ENCODE measurements around the gene LDB3. TPM values are rescaled to one million over a fixed set of nuclear protein-coding genes. Genes with fewer than 3 reads are reported as not detected.
"Not testable (repeated sequence)": the region's sequence is repeated elsewhere in the genome, so short reads cannot be mapped to it uniquely, and the experiment has no call there.

Gene LDB3
- total and polyA plus RNA-seq, 10 donors = 0.14 to 1.2 (median 0.36) TPM; not detected in 2

DNA sequence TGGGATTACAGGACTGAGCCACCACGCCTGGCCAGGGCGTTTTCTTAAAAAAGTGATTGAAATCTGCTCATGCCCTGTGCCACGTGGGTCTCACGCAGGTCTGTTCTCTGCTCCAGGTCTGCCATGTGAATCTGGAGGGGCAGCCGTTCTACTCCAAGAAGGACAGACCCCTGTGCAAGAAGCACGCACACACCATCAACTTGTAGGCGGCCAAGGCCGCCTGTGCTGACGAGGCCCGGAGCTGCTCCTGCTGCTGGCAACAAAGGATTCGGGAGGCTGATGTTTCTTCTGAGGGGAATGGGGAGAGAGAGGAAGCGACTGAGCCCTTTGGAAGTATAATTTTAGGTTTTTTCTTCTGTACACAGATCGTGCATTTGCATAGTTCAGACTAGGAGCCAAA is 64.5 kb downstream of the LDB3 start:
- Histone ChIP-seq H3K4me1 (no peaks in the 10 kb centered on the region), H3K9me3 (no peaks in the 10 kb centered on the region), H3K27me3 (replicated peaks in 1 of 7) (peaks cover 0 to 49% (median 2%) of the 10 kb centered on the region in 7 donors), H3K36me3 (no peaks in the 10 kb centered on the region), H3K27ac (peak overlapping the region in 1 of 8 donors; percentile 4), H3K4me3 (no peak overlapping the region)
- intact Hi-C loops (cut with DNase I; ENCODE audit: low total_unique reads) = no loop called here
- no peak for DNase-seq
- TF ChIP-seq POLR2AphosphoS5 (IDR thresholded peaks at IDR 0.05) = no peak
- TF ChIP-seq, protein P1, sequence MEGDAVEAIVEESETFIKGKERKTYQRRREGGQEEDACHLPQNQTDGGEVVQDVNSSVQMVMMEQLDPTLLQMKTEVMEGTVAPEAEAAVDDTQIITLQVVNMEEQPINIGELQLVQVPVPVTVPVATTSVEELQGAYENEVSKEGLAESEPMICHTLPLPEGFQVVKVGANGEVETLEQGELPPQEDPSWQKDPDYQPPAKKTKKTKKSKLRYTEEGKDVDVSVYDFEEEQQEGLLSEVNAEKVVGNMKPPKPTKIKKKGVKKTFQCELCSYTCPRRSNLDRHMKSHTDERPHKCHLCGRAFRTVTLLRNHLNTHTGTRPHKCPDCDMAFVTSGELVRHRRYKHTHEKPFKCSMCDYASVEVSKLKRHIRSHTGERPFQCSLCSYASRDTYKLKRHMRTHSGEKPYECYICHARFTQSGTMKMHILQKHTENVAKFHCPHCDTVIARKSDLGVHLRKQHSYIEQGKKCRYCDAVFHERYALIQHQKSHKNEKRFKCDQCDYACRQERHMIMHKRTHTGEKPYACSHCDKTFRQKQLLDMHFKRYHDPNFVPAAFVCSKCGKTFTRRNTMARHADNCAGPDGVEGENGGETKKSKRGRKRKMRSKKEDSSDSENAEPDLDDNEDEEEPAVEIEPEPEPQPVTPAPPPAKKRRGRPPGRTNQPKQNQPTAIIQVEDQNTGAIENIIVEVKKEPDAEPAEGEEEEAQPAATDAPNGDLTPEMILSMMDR (IDR thresholded peaks at IDR 0.05 in 8 of 11, conservative IDR thresholded peaks at IDR 0.05 in 3 of 11) = no peak
- no peak for TF ChIP-seq POLR2A (IDR thresholded peaks at IDR 0.05)
- WGBS, 5 donors = 81 to 89% (median 85%) methylated on average over 12 to 13 of the region's 13 CpGs

DNA sequence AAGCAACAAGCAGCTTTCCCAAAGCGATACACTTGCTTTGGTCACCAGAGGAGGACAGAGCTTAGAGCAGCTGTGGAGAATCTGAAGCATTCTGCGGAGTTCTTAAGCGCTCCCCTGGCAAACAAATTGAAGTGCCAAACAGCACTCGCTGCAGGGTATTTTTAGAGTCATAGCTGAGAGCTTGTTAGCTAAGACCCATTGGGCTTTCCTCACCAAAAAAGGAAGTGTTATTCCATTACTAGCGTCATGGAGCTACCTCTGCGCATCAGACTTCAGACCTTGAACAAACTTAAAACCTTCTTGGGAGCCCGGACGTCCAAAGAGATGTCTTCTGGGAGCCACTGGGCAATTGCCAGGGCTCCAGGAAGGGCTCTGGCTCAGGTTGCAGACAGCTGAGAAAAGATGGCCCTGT is 65.0 kb downstream of the LDB3 start:
- H3K27me3 ChIP-seq (replicated peaks in 1 of 7) = peaks cover 0 to 49% (median 0%) of the 10 kb centered on the region in 7 donors
- H3K4me1 ChIP-seq = no peaks in the 10 kb centered on the region
- H3K36me3 ChIP-seq = no peaks in the 10 kb centered on the region
- no peak overlapping the region for H3K27ac ChIP-seq
- TF ChIP-seq, protein P1 (IDR thresholded peaks at IDR 0.05 in 8 of 11, conservative IDR thresholded peaks at IDR 0.05 in 3 of 11) = no peak
- 75 to 86% (median 78%) methylated on average over 8 of the region's 8 CpGs for WGBS, 5 donors
- H3K9me3 ChIP-seq = no peaks in the 10 kb centered on the region
- no peak overlapping the region for H3K4me3 ChIP-seq
- intact Hi-C loops (cut with DNase I; ENCODE audit: low total_unique reads) = no loop called here
- no peak for DNase-seq

DNA sequence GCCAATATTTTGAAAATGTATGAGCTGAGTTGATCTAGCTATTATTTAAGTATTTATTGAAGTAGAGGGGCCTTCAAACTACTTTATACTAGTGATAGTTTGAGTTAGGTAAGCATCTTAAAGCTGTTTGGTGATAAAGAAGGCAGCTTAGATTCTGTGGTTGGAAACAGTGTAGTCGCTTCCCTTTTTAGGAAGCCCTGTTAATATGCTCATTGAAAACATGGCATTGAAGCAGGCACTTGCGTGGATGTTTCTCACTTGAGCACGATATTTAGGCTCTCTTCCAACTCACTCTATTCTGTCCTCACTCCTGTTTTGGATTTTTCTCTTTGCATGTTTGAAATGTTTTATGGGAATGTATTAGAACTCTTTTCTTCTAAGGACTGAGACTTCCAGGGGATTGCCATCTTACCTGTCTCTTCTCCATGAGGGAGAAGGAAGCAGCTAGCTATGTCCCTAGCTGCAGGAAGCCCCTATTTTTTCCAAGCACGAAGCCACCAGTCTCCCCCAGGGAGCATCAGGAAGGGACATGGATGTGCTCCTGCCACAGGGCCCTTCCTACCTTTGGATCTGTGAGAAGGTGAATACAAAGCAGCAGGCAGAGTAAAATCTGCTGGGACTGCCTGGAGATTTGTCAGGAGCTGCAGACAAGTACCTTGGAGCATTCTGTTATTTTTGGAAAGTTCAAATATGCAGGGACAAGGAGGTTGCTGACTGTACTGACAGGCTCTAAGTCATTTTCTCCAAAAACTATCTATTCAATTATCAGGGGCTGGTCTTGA is 66.1 kb downstream of the LDB3 start:
- Histone ChIP-seq H3K9me3 (no peaks in the 10 kb centered on the region), H3K4me3 (no peak overlapping the region), H3K36me3 (no peaks in the 10 kb centered on the region), H3K27ac (no peak overlapping the region), H3K4me1 (no peaks in the 10 kb centered on the region), H3K27me3 (replicated peaks in 1 of 7) (peaks cover 0 to 47% (median 0%) of the 10 kb centered on the region in 7 donors)
- intact Hi-C loops (cut with DNase I; ENCODE audit: low total_unique reads) = no loop called here
- 27 to 40% (median 29%) methylated on average over 4 of the region's 4 CpGs for WGBS, 5 donors
- no peak for DNase-seq
- TF ChIP-seq POLR2AphosphoS5 (IDR thresholded peaks at IDR 0.05) (no peak), POLR2A (IDR thresholded peaks at IDR 0.05) (no peak)
- TF ChIP-seq, protein P1 (IDR thresholded peaks at IDR 0.05 in 8 of 11, conservative IDR thresholded peaks at IDR 0.05 in 3 of 11) = no peak

DNA sequence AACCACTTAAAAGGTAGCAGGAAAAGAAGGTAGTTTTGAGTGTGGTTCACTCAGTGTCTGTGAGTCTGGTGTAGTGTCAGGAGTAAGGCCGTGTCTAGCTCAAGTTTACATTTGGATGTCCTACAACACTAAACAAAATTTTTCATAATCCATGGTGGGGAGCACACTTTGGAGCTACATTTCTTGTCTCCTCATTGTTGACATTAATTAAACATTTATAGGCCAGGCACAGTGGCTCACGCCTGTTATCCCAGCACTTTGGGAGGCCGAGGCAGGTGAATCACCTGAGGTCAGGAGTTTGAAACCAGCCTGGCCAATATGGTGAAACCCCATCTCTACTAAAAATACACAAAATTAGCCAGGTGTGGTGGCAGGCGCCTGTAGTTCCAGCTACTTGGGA is 67.0 kb downstream of the LDB3 start:
- intact Hi-C loops (cut with DNase I; ENCODE audit: low total_unique reads); H3K36me3 ChIP-seq; H3K4me3 ChIP-seq; H3K27ac ChIP-seq; H3K9me3 ChIP-seq; H3K4me1 ChIP-seq; DNase-seq: not testable (repeated sequence)
- peaks cover 0 to 52% (median 0%) of the 10 kb centered on the region in 7 donors for H3K27me3 ChIP-seq (replicated peaks in 1 of 7)
- 86 to 90% (median 89%) methylated on average over 4 of the region's 4 CpGs for WGBS, 5 donors

All from spleen (tissue), 11 donors.